Heart right ventricle (tissue), 16 donors: ENCODE results near the gene CTSK. TPM values are rescaled to one million over a fixed set of nuclear protein-coding genes. Genes with fewer than 3 reads are reported as not detected.
"Not testable (repeated sequence)": the region's sequence is repeated elsewhere in the genome, so short reads cannot be mapped to it uniquely, and the experiment has no call there.

Experiments
- ATAC-seq, 8 donors: fragments of 200-7000 bp; cut with Tn5 transposase; one replicate each; pipeline ENCODE4 v1.9.1; 2020; ENCODE audit warnings: mild to moderate bottlenecking in 8 of 8, moderate library complexity in 8 of 8, moderate number of reproducible peaks in 1 of 8
- DNase-seq, 2 donors: peaks; one replicate each; pipeline ENCODE4 v3.0.0-alpha.2; 2020
- H3K27ac ChIP-seq, 10 donors: fragments of 200-600 bp; sonication (generic) in 2 of 10; one replicate each; pipeline versions ENCODE4 v1.5.0 to v1.8.0; 2020 to 2022; ENCODE audit warnings: mild to moderate bottlenecking in 3 of 10
- H3K27me3 ChIP-seq, 7 donors: fragments of 200-600 bp; one replicate each; pipeline ENCODE4 v1.8.0; 2021 to 2022; ENCODE audit warnings: mild to moderate bottlenecking in 2 of 7
- H3K36me3 ChIP-seq, 9 donors: fragments of 200-600 bp; sonication (generic) in 1 of 9; one replicate each; pipeline versions ENCODE4 v1.5.0 to v1.8.0; 2020 to 2022; ENCODE audit warnings: mild to moderate bottlenecking in 2 of 9
- H3K4me1 ChIP-seq, 9 donors: fragments of 200-600 bp; sonication (generic) in 1 of 9; one replicate each; pipeline versions ENCODE4 v1.5.0 to v1.8.0; 2020 to 2022; ENCODE audit warnings: mild to moderate bottlenecking in 4 of 9
- H3K4me3 ChIP-seq, 10 donors: fragments of 200-600 bp; sonication (generic) in 2 of 10; one replicate each; pipeline versions ENCODE4 v1.5.0 to v1.8.0; 2020 to 2022; ENCODE audit warnings: mild to moderate bottlenecking in 7 of 10, moderate library complexity in 2 of 10
- H3K9me3 ChIP-seq, 11 donors: fragments of 200-600 bp in 10 of 11; sonication (generic) in 2 of 11; one replicate each; pipeline versions ENCODE4 v1.5.0 to v1.8.0; 2013 to 2022; ENCODE audit warnings: mild to moderate bottlenecking in 2 of 11, control low read depth in 1 of 11, moderate library complexity in 1 of 11
- CTCF ChIP-seq, 9 donors: fragments of 200-600 bp; sonication (generic) in 2 of 9; IDR thresholded peaks; one replicate each; pipeline versions ENCODE4 v1.5.0 to v1.8.0; 2021 to 2022; ENCODE audit warnings: antibody characterized with exemption in 9 of 9, mild to moderate bottlenecking in 5 of 9, moderate library complexity in 1 of 9
- WGBS, 2 donors: extraction: QIAGEN DNeasy Blood & Tissue Kit; methylation state at CpG; one replicate each; pipeline ENCODE4 v1.1.7; 2013; ENCODE audit warnings: inconsistent platforms in 1 of 2; 5-methylcytosine and 5-hydroxymethylcytosine counted together
- intact Hi-C, 10 donors: fragments of 100-400 bp; cut with DNase I; formaldehyde crosslinking; loops; one replicate each; pipeline versions ENCODE4 v1.11.1 to v1.14.2; 2022
- polyA plus RNA-seq, 2 donors: library from polyadenylated mRNA; stranded (reverse); fragments of 200-250 nt; gene quantifications; one replicate each; pipeline ENCODE4 v1.2.3, GENCODE V29; 2013
- total RNA-seq, 10 donors: library from RNA; stranded (reverse); fragmentation: NEBNext Ultra II Directional in 3 of 10; extraction: Animal tissue kit (Norgen Biotek cat#: 25700) in 3 of 10; gene quantifications; one replicate each; pipeline versions ENCODE4 v1.2.1 to v1.2.4, GENCODE V29; 2021 to 2023
- donor health status: Arrhythmogenic right ventricular cardiomyopathy.
- donor health status: ischemic (EF 13 %, LVEDD 7.1; RV severe dilation, severe dysfunction).
- donor health status: healthy with polysubstance abuse.
- donor health status: DM: no; HTN: yes; CAD: no.
- donor health status: DM: no; HTN: no; CAD: no.
- donor health status: ischemic (EF 25% LVEDD 6.9; RV normal size, moderate dysfunction).
- donor health status: ischemic (EF 25% LVEDD 5.7; RV mildly dilated, moderate dysfunction).
- donor health status: healthy.
- donor health status: DM: yes; HTN: yes; CAD: no.
- donor health status: Ischemic cardiomyopathy.
- donor health status: ischemic (EF 35%, LVEDD 5.7; RV mildly dilated, moderate dysfunction).
- donor health status: nonischemic (EF 11% LVEDD 7.7; RV severe dilation, severe dysfunction).
- donor health status: DM: yes; HTN: yes; CAD: no.
- donor health status: PGD.
- donor health status: ischemic (EF 29% LVEDD 5.4; RV normal size, mild dysfunction).
- donor health status: nonischemic (EF 23%, LVEDD 6.1; RV moderate dilation, normal function).

The CTSK gene
- total and polyA plus RNA-seq, 12 donors = 2.1 to 10.1 (median 6.3) TPM

GRCh38 chr1:150799089-150799488 is 9.0 kb downstream of the CTSK start:
- H3K9me3 ChIP-seq = no peaks in the 10 kb centered on the region
- no peaks in the 10 kb centered on the region for H3K27me3 ChIP-seq
- ATAC-seq (no peak), DNase-seq (no peak)
- intact Hi-C loops = no loop called here
- H3K4me1 ChIP-seq = peaks cover 0 to 7% (median 0%) of the 10 kb centered on the region in 9 donors
- no peak overlapping the region for H3K27ac ChIP-seq
- WGBS, 2 donors = 94% methylated on average over 5 of the region's 5 CpGs
- TF ChIP-seq CTCF (IDR thresholded peaks at IDR 0.05) = no peak
- peaks cover 0 to 90% (median 29%) of the 10 kb centered on the region in 9 donors for H3K36me3 ChIP-seq
- H3K4me3 ChIP-seq = no peak overlapping the region

- Histone ChIP-seq H3K27ac (no peak overlapping the region), H3K27me3 (no peaks in the 10 kb centered on the region), H3K4me3 (no peak overlapping the region), H3K4me1 (peaks cover 0 to 11% (median 0%) of the 10 kb centered on the region in 9 donors), H3K36me3 (peaks cover 0 to 84% (median 29%) of the 10 kb centered on the region in 9 donors), H3K9me3 (no peaks in the 10 kb centered on the region)
- WGBS, 2 donors = 77 to 79% methylated on average over 4 of the region's 4 CpGs
- DNase-seq = no peak
- intact Hi-C loops = no loop called here
- TF ChIP-seq CTCF (IDR thresholded peaks at IDR 0.05) = no peak
- ATAC-seq = no peak
Measured at GRCh38 chr1:150798525-150798924, 9.5 kb downstream of the CTSK start.

GRCh38 chr1:150796374-150796773 is 11.7 kb downstream of the CTSK start:
- Histone ChIP-seq H3K27ac (no peak overlapping the region), H3K9me3 (no peaks in the 10 kb centered on the region), H3K4me3 (no peak overlapping the region), H3K27me3 (no peaks in the 10 kb centered on the region), H3K4me1 (peaks cover 0 to 23% (median 0%) of the 10 kb centered on the region in 9 donors), H3K36me3 (peaks cover 0 to 65% (median 29%) of the 10 kb centered on the region in 9 donors)
- 82% methylated on average over 3 of the region's 3 CpGs for WGBS, 2 donors
- DNase-seq (no peak), ATAC-seq (no peak)
- TF ChIP-seq CTCF (IDR thresholded peaks at IDR 0.05) = no peak
- intact Hi-C loops = no loop called here

GRCh38 chr1:150793778-150794177 is 14.3 kb downstream of the CTSK start:
- intact Hi-C loops, H3K4me3 ChIP-seq, H3K27me3 ChIP-seq, H3K9me3 ChIP-seq, DNase-seq, ATAC-seq: not testable (repeated sequence)
- Histone ChIP-seq H3K4me1 (peaks cover 0 to 49% (median 0%) of the 10 kb centered on the region in 9 donors), H3K36me3 (peaks cover 0 to 47% (median 22%) of the 10 kb centered on the region in 9 donors), H3K27ac (peak overlapping the region in 1 of 10 donors; percentile 68)
- 92 to 98% methylated on average over 3 of the region's 3 CpGs for WGBS, 2 donors

- intact Hi-C loops = no loop called here
- 75 to 85% methylated on average over 1 of the region's 1 CpG for WGBS, 2 donors
- Histone ChIP-seq H3K4me3 (no peak overlapping the region), H3K4me1 (peaks cover 0 to 54% (median 0%) of the 10 kb centered on the region in 9 donors), H3K27ac (peak overlapping the region in 1 of 10 donors; percentile 68), H3K9me3 (no peaks in the 10 kb centered on the region), H3K36me3 (peaks cover 0 to 41% (median 16%) of the 10 kb centered on the region in 9 donors), H3K27me3 (no peaks in the 10 kb centered on the region)
- no peak for TF ChIP-seq CTCF (IDR thresholded peaks at IDR 0.05)
- no peak for ATAC-seq
- no peak for DNase-seq
Measured at GRCh38 chr1:150793221-150793620, 14.8 kb downstream of the CTSK start.
